H1 (cell line): ENCODE results near the gene TSC22D1. TPM values are rescaled to one million over a fixed set of nuclear protein-coding genes. Genes with fewer than 3 reads are reported as not detected.

Experiments used
- CTCF ChIA-PET: fragments of 300-600 bp; sonication (Branson Sonifier 250); formaldehyde crosslinking; loops from one replicate; lab custom pipeline; 2021; ENCODE audit not compliant: partially characterized antibody; lab: Charles Lee
- POLR2A ChIA-PET: fragments of 300-600 bp; sonication (Branson Sonifier 250); formaldehyde crosslinking; loops from one replicate; lab custom pipeline; 2021; ENCODE audit warnings: inconsistent platforms; ENCODE audit not compliant: partially characterized antibody; lab: Charles Lee
- DNase-seq, 2 experiments: peaks; one replicate each; pipeline versions ENCODE4 v3.0.0 to v3.0.0-alpha.2; 2010 to 2022; ENCODE audit warnings: low spot score in 2 of 2, low read depth in 1 of 2, mixed read lengths in 1 of 2
- FAIRE-seq: peaks from 2 replicates; lab custom pipeline; 2011; peaks lifted over from hg19 to GRCh38; lab: Jason Lieb, UNC
- H2AFZ ChIP-seq: 2 replicates; pipeline ENCODE4 v1.8.1; 2012; ENCODE audit warnings: low read length, inconsistent platforms
- H2AK5ac ChIP-seq: 2 replicates; pipeline ENCODE4 v1.6.1; 2013; ENCODE audit warnings: low read depth, low read length
- H2BK120ac ChIP-seq: replicated peaks from 2 replicates; pipeline ENCODE3; 2013; ENCODE audit warnings: low read depth, low read length, inconsistent platforms
- H2BK12ac ChIP-seq: 2 replicates; pipeline ENCODE4 v1.6.1; 2013; ENCODE audit warnings: low read depth, low read length
- H2BK15ac ChIP-seq: 2 replicates; pipeline ENCODE4 v1.6.1; 2013; ENCODE audit warnings: low read length
- H2BK20ac ChIP-seq: 2 replicates; pipeline ENCODE4 v1.6.1; 2013; ENCODE audit warnings: low read length
- H2BK5ac ChIP-seq: 2 replicates; pipeline ENCODE4 v1.6.1; 2013; ENCODE audit warnings: low read depth, low read length
- H3K14ac ChIP-seq: 2 replicates; pipeline ENCODE4 v1.6.1; 2013; ENCODE audit warnings: inconsistent platforms; ENCODE audit not compliant: insufficient read length
- H3K18ac ChIP-seq: 2 replicates; pipeline ENCODE4 v1.6.1; 2013; ENCODE audit warnings: low read length; ENCODE audit errors: extremely low read depth
- H3K23ac ChIP-seq: 2 replicates; pipeline ENCODE4 v1.6.1; 2013; ENCODE audit warnings: inconsistent platforms; ENCODE audit not compliant: insufficient read length
- H3K23me2 ChIP-seq: 2 replicates; pipeline ENCODE4 v1.6.1; 2013; ENCODE audit warnings: low read depth, low read length
- H3K27ac ChIP-seq: 2 replicates; pipeline ENCODE4 v1.6.1; 2011; ENCODE audit warnings: low read depth, low read length, inconsistent platforms
- H3K27me3 ChIP-seq, 4 experiments: replicated peaks in 1 of 4; 1 replicate in 1 of 4; 2 replicates in 3 of 4; pipeline versions ENCODE4 v1.6.1 to v1.8.1; 2011 to 2013; ENCODE audit warnings: low read length in 3 of 4, mild to moderate bottlenecking in 3 of 4, inconsistent platforms in 2 of 4, mixed read lengths in 2 of 4, moderate library complexity in 1 of 4; ENCODE audit not compliant: control insufficient read depth in 3 of 4, insufficient read depth in 3 of 4; ENCODE audit errors: extremely low read depth in 1 of 4
- H3K36me3 ChIP-seq, 4 experiments: 2 replicates each; pipeline versions ENCODE4 v1.6.1 to v1.8.1; 2011 to 2013; ENCODE audit warnings: mild to moderate bottlenecking in 4 of 4, low read length in 3 of 4, moderate library complexity in 2 of 4, control low read depth in 1 of 4, inconsistent platforms in 1 of 4; ENCODE audit not compliant: insufficient read depth in 4 of 4, control insufficient read depth in 2 of 4
- H3K4ac ChIP-seq: replicated peaks from 2 replicates; pipeline ENCODE3; 2013; ENCODE audit warnings: low read length, low read depth, mixed read lengths, inconsistent platforms; ENCODE audit not compliant: insufficient read length
- H3K4me1 ChIP-seq, 4 experiments: replicated peaks in 1 of 4; 1 replicate in 1 of 4; 2 replicates in 3 of 4; pipeline versions ENCODE4 v1.6.1 to v1.8.1; 2011 to 2013; ENCODE audit warnings: low read length in 3 of 4, inconsistent platforms in 2 of 4, mixed read lengths in 1 of 4; ENCODE audit not compliant: insufficient read depth in 4 of 4, control insufficient read depth in 3 of 4
- H3K4me2 ChIP-seq, 2 experiments: 2 replicates each; pipeline versions ENCODE4 v1.6.1 to v1.8.1; 2011 to 2013; ENCODE audit warnings: low read depth in 2 of 2, low read length in 2 of 2, control low read depth in 1 of 2, inconsistent platforms in 1 of 2, mild to moderate bottlenecking in 1 of 2; ENCODE audit not compliant: insufficient read depth in 1 of 2
- H3K4me3 ChIP-seq, 4 experiments: fragments of 200-600, 300-600 bp in 1 of 4; sonication (generic), shearing (Covaris generic), sonication (Bioruptor Twin) in 1 of 4; 2 replicates each; pipeline versions ENCODE4 v1.5.1 to v1.8.1; 2011 to 2016; ENCODE audit warnings: low read length in 4 of 4, low read depth in 3 of 4, control low read depth in 2 of 4, inconsistent platforms in 2 of 4, mild to moderate bottlenecking in 2 of 4, mixed read lengths in 1 of 4, moderate library complexity in 1 of 4; ENCODE audit not compliant: insufficient read depth in 2 of 4; ENCODE audit errors: extremely low read depth in 1 of 4
- H3K56ac ChIP-seq: replicated peaks from 2 replicates; pipeline ENCODE3; 2013; ENCODE audit warnings: low read depth, mild to moderate bottlenecking, mixed read lengths, low read length, inconsistent platforms; ENCODE audit not compliant: insufficient read length
- H3K79me1 ChIP-seq: 2 replicates; pipeline ENCODE4 v1.6.1; 2013; ENCODE audit warnings: low read depth, low read length, control low read depth
- H3K79me2 ChIP-seq, 2 experiments: 2 replicates each; pipeline versions ENCODE4 v1.6.1 to v1.8.1; 2012 to 2013; ENCODE audit warnings: low read length in 2 of 2, mild to moderate bottlenecking in 2 of 2, inconsistent platforms in 1 of 2; ENCODE audit not compliant: insufficient read depth in 2 of 2, control insufficient read depth in 1 of 2
- H3K9ac ChIP-seq, 4 experiments: replicated peaks in 1 of 4; 1 replicate in 1 of 4; 2 replicates in 3 of 4; pipeline versions ENCODE4 v1.6.1 to v1.8.1; 2011 to 2013; ENCODE audit warnings: low read depth in 3 of 4, low read length in 3 of 4, control low read depth in 2 of 4, mild to moderate bottlenecking in 2 of 4, moderate library complexity in 2 of 4, inconsistent platforms in 1 of 4; ENCODE audit errors: extremely low read depth in 1 of 4
- H3K9me3 ChIP-seq, 2 experiments: 2 replicates each; pipeline versions ENCODE4 v1.6.1 to v1.8.1; 2012 to 2013; ENCODE audit warnings: mild to moderate bottlenecking in 2 of 2, moderate library complexity in 2 of 2, control low read depth in 1 of 2, inconsistent platforms in 1 of 2, low read depth in 1 of 2, low read length in 1 of 2, mixed read lengths in 1 of 2; ENCODE audit not compliant: insufficient read depth in 2 of 2
- H4K20me1 ChIP-seq, 2 experiments: replicated peaks in 1 of 2; 2 replicates each; pipeline versions ENCODE3 to v1.8.1; 2011 to 2013; ENCODE audit warnings: inconsistent platforms in 2 of 2, low read length in 2 of 2, mild to moderate bottlenecking in 1 of 2; ENCODE audit not compliant: insufficient read depth in 2 of 2, control insufficient read depth in 1 of 2
- H4K5ac ChIP-seq: 2 replicates; pipeline ENCODE4 v1.6.1; 2013; ENCODE audit warnings: low read length, low read depth, mixed read lengths, inconsistent platforms; ENCODE audit not compliant: insufficient read length
- H4K8ac ChIP-seq: 2 replicates; pipeline ENCODE4 v1.8.0; 2013; ENCODE audit warnings: mild to moderate bottlenecking, moderate library complexity, low read length, inconsistent platforms; ENCODE audit not compliant: insufficient read depth; ENCODE audit errors: extremely low read depth
- H4K91ac ChIP-seq: replicated peaks from 2 replicates; pipeline ENCODE3; 2013; ENCODE audit warnings: low read length, mixed read lengths, inconsistent platforms; ENCODE audit not compliant: insufficient read length
- ASH2L ChIP-seq: fragments of 200-600, 300-600 bp; sonication (generic); IDR thresholded peaks from one replicate; pipeline ENCODE4 v1.7.1; 2017; ENCODE audit warnings: low read length
- ATF3 ChIP-seq: IDR thresholded peaks from 2 replicates; pipeline ENCODE4 v1.6.1; 2011; ENCODE audit warnings: low read depth, mild to moderate bottlenecking, low read length; ENCODE audit not compliant: insufficient read depth
- BACH1 ChIP-seq: IDR thresholded peaks from 2 replicates; pipeline ENCODE4 v1.6.1; 2012; ENCODE audit warnings: low read length, improper control_type of control experiment
- CTBP2 ChIP-seq: IDR thresholded peaks from 2 replicates; pipeline ENCODE4 v1.7.0; 2011; ENCODE audit warnings: borderline replicate concordance, mild to moderate bottlenecking, moderate library complexity, mixed read lengths, low read length; ENCODE audit not compliant: insufficient read depth, insufficient read length
- JUN ChIP-seq: IDR thresholded peaks from 2 replicates; pipeline ENCODE4 v1.6.1; 2011; ENCODE audit warnings: low read depth, mild to moderate bottlenecking, improper control_type of control experiment, low read length
- KDM5A ChIP-seq: fragments of 200-600 bp; IDR thresholded peaks from 2 replicates; pipeline ENCODE4 v1.7.1; 2012; ENCODE audit warnings: mild to moderate bottlenecking, low read length, inconsistent platforms, mixed read lengths
- NANOG ChIP-seq: IDR thresholded peaks from 2 replicates; pipeline ENCODE4 v1.6.1; 2011; ENCODE audit warnings: low read length, low read depth, mild to moderate bottlenecking, inconsistent platforms; ENCODE audit not compliant: insufficient read depth, poor library complexity, severe bottlenecking
- SUZ12 ChIP-seq: fragments of 200-600 bp; sonication (generic); IDR thresholded peaks from 2 replicates; pipeline ENCODE4 v1.6.1; 2012; ENCODE audit warnings: mild to moderate bottlenecking, inconsistent platforms, low read length, moderate library complexity, mixed read lengths
- USF2 ChIP-seq: IDR thresholded peaks from 2 replicates; pipeline ENCODE4 v1.6.1; 2011; ENCODE audit warnings: low read length, improper control_type of control experiment
- WGBS, 2 experiments: shearing (Covaris generic) in 1 of 2; methylation state at CpG; one replicate each; pipeline versions ENCODE4 v1.1.6 to v1.1.7; 2013 to 2015; ENCODE audit warnings: low lambda C conversion rate in 2 of 2, mixed read lengths in 2 of 2, inconsistent platforms in 1 of 2, low coverage in 1 of 2, missing lambda C conversion rate in 1 of 2; ENCODE audit not compliant: insufficient replicate concordance in 2 of 2, insufficient coverage in 1 of 2, insufficient read length in 1 of 2; ENCODE audit errors: extremely low coverage in 1 of 2, missing lambda C conversion rate in 1 of 2; 5-methylcytosine and 5-hydroxymethylcytosine counted together
- polyA plus RNA-seq, 7 experiments: library from polyadenylated mRNA; depleted of rRNA in 3 of 7; stranded (reverse) in 5 of 7; unstranded in 2 of 7; fragments of >200 nt in 5 of 7; fragments of 200-250 nt in 2 of 7; gene quantifications; 1 replicate in 5 of 7; 2 replicates in 1 of 7; 4 replicates in 1 of 7; pipeline versions ENCODE4 v1.2.1 to v1.2.3, GENCODE V29; 2011 to 2013; ENCODE audit warnings: missing spikeins in 2 of 7, mixed read lengths in 2 of 7
- total RNA-seq: library from RNA; stranded (reverse); fragmentation: NEBNext Ultra II Directional; extraction: Animal tissue kit (Norgen Biotek cat#: 25700); gene quantifications from 2 replicates; pipeline ENCODE4 v1.2.1, GENCODE V29; 2021

The TSC22D1 gene
- total and polyA plus RNA-seq, 2 of the 8 experiments (the other 6 are each of a cell fraction or from before 2014, with no cell fraction given) = 52.6 to 80.9 TPM

- peak; percentile 95 to 97 for DNase-seq
- Histone ChIP-seq H3K36me3 (peaks cover 0 to 22% (median 1%) of the 10 kb centered on the region in 4 experiments; a peak in 3 of 8 replicates), H3K9me3 (no peaks in the 10 kb centered on the region), H3K27me3 (no peaks in the 10 kb centered on the region), H4K5ac (peak overlapping the region; percentile 94), H3K14ac (no peak overlapping the region), H3K9ac (peak overlapping the region; percentile 83 to 95 (median 92)), H3K4me2 (peak overlapping the region; percentile 83 to 89), H3K4me1 (peaks cover 16 to 28% (median 18%) of the 10 kb centered on the region in 4 experiments; a peak in 6 of 7 replicates), H2BK12ac (peak overlapping the region; percentile 56; the same call in 1 of the 2 replicates), H2BK20ac (no peak overlapping the region), H2BK5ac (peak overlapping the region; percentile 93), H4K20me1 (peaks cover 9 to 18% of the 10 kb centered on the region in 2 experiments), H3K4me3 (peak overlapping the region; percentile 77 to 96 (median 92)), H3K79me1 (peaks cover 6% of the 10 kb centered on the region), H4K8ac (peak overlapping the region; percentile 96), H3K18ac (peak overlapping the region; percentile 63; the same call in 1 of the 2 replicates), H4K91ac (peak overlapping the region; percentile 88), H3K27ac (peak overlapping the region; percentile 97), H3K4ac (peak overlapping the region; percentile 91), H2AK5ac (no peak overlapping the region), H3K23ac (no peak overlapping the region), H2BK15ac (peak overlapping the region; percentile 36; the same call in 1 of the 2 replicates), H3K56ac (peak overlapping the region; percentile 71), H2BK120ac (no peak overlapping the region), H3K79me2 (peaks cover 15 to 38% of the 10 kb centered on the region in 2 experiments; a peak in 3 of 4 replicates), H3K23me2 (peaks cover 23% of the 10 kb centered on the region; the same call in 1 of the 2 replicates), H2AFZ (no peak overlapping the region)
- ChIA-PET CTCF (interaction anchor here (2.0 kb wide), 1 partner anchor 300 kb away, joined by 6 read pairs; no protein-coding TSS in a partner anchor), POLR2A (interaction anchor here (0.9 to 3.6 kb wide), 8 partner anchors 9 to 143 kb away, joined by 3 to 18 read pairs (median 4); no protein-coding TSS in a partner anchor)
- no peak for FAIRE-seq
- WGBS, 2 experiments = 1% methylated on average over 27 of the region's 94 CpGs; no CpG with 5 or more reads in 1 of the 2 experiments
- TF ChIP-seq BACH1 (peak; percentile 76), SUZ12 (peak; percentile 28; the same call in 1 of the 2 replicates), CTBP2 (no peak), KDM5A (no peak), JUN (no peak), ASH2L (no peak), ATF3 (no peak), NANOG (no peak), USF2 (no peak)
These were observed 1.3 kb upstream of the TSC22D1 start for GRCh38 chr13:44577236-44578066.
